ENCODE measurements around the gene MRPL53. TPM values are rescaled to one million over a fixed set of nuclear protein-coding genes. Genes with fewer than 3 reads are reported as not detected.

The MRPL53 gene
- total and polyA plus RNA-seq, 2 of the 13 experiments (the other 11 are each of a cell fraction or from before 2014, with no cell fraction given), result 34.3 to 51.9 TPM

GRCh38 chr2:74457549-74458131 is 14.8 kb downstream of the MRPL53 start (continued):
- TF ChIP-seq TRIM22 (IDR thresholded peaks at IDR 0.05), result no peak
- TF ChIP-seq ZHX2 (IDR thresholded peaks at IDR 0.05; ENCODE audit: low read depth), result no peak; the same call in 1 of the 2 replicates
- TF ChIP-seq ZHX2 (CRISPR knock-in tag; IDR thresholded peaks at IDR 0.05; ENCODE audit: borderline replicate concordance), result peak; percentile 61; the same call in 1 of the 2 replicates
- TF ChIP-seq HDAC6 (IDR thresholded peaks at IDR 0.05; ENCODE audit: low read depth, low read length), result no peak
- peak; percentile 62 for TF ChIP-seq ZNF781 (CRISPR knock-in tag; IDR thresholded peaks at IDR 0.05; ENCODE audit: borderline replicate concordance, not compliant biosample characterization)
- peak; percentile 91 for TF ChIP-seq SPEN (CRISPR knock-in tag; IDR thresholded peaks at IDR 0.05; ENCODE audit: low read depth)
- no peak for TF ChIP-seq ZNF224 (CRISPR knock-in tag; IDR thresholded peaks at IDR 0.05)
- TF ChIP-seq FOXJ3 (CRISPR knock-in tag; IDR thresholded peaks at IDR 0.05; ENCODE audit: borderline replicate concordance), result no peak; the same call in 1 of the 2 replicates
- peak; percentile 50; the same call in 1 of the 2 replicates for TF ChIP-seq CHD4 (IDR thresholded peaks at IDR 0.05; ENCODE audit: borderline replicate concordance, low read length)
- TF ChIP-seq MTA1 (CRISPR knock-in tag; IDR thresholded peaks at IDR 0.05; ENCODE audit: borderline replicate concordance), result no peak; the same call in 1 of the 2 replicates
- TF ChIP-seq XRCC5 (optimal IDR thresholded peaks at IDR 0.05; ENCODE audit: low read length), result no peak
- TF ChIP-seq HOXA9 (CRISPR knock-in tag; IDR thresholded peaks at IDR 0.05; ENCODE audit: borderline replicate concordance), result no peak
- TF ChIP-seq KIAA2018 (CRISPR knock-in tag; IDR thresholded peaks at IDR 0.05; ENCODE audit: borderline replicate concordance), result no peak

All from HepG2 (cell line).